HG02623 (cell line): ENCODE results near the gene PHKG2.

Source experiments
- ATAC-seq: cut with Tn5 transposase; IDR thresholded peaks from one replicate; pipeline ENCODE4 v1.9.1; 2021; ENCODE audit warnings: moderate library complexity; ENCODE audit not compliant: unreplicated experiment

PHKG2 gene

GRCh38 chr16:30793508-30794069 lies 45.4 kb downstream of the PHKG2 start:
- ATAC-seq, result no peak

DNA sequence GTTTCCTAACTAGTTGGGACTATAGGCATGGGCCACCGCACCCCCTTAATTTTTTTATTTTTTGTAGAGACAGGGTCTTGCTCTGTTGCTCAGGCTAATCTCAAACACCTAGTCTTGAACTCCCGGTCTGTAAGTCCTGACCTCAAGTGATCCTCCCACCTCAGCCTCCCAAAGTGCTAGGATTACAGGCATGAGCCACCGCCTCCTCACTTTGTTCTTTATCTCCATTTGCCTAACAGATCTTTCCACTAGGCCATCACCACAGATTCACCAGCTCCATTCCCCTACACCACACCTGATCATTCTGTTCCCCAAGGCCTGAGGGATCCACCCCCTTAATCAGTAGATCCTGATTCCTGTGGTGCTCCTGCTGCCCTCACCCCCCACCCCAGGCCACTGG lies 46.4 kb downstream of the PHKG2 start:
- no peak for ATAC-seq

DNA sequence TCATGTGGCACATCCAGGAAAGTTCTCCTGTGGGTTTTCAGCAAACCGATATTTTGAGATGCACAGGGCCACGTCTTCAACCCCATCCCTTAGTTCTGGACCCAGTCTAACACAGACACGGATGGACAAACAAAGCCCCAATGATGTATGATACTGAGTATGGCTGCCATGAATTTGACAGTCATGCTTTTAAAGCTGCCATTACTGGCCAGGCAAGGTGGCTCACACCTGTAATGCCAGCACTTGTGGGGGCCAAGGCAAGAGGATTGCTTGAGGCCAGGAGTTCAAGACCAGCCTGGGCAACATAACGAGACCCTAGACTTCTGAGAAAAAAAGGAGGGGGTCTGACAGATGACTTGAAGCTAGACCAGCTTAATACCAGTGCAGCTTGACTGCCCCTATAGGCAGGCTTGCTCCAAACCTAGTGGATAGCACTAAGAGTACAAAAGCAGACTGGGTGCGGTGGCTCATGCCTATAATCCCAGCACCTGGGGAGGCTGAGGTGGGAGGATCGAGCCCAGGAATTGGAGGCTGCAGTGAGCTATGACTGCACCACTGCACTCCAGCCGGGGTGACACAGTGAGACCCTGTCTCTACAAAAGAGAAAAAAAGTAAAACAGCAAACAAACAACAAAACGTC lies 49.6 kb downstream of the PHKG2 start:
- no peak for ATAC-seq
